Renal cortex interstitium (tissue), 11 donors: ENCODE data around the gene NUDC. TPM values are rescaled to one million over a fixed set of nuclear protein-coding genes. Genes with fewer than 3 reads are reported as not detected.

Source experiments
- DNase-seq, 11 donors: peaks; one replicate each; pipeline ENCODE4 v3.0.0-alpha.2; 2013; ENCODE audit warnings: low read depth in 9 of 11, low spot score in 4 of 11; ENCODE audit errors: extremely low read depth in 1 of 11
- polyA plus RNA-seq, 3 donors: library from polyadenylated mRNA; unstranded; fragments of 120-200 nt; gene quantifications; one replicate each; pipeline ENCODE4 v1.2.1, GENCODE V29; 2013; ENCODE audit not compliant: insufficient read length in 3 of 3

Gene NUDC
- polyA plus RNA-seq, 3 donors = 87.5 to 108 (median 92.3) TPM

DNA sequence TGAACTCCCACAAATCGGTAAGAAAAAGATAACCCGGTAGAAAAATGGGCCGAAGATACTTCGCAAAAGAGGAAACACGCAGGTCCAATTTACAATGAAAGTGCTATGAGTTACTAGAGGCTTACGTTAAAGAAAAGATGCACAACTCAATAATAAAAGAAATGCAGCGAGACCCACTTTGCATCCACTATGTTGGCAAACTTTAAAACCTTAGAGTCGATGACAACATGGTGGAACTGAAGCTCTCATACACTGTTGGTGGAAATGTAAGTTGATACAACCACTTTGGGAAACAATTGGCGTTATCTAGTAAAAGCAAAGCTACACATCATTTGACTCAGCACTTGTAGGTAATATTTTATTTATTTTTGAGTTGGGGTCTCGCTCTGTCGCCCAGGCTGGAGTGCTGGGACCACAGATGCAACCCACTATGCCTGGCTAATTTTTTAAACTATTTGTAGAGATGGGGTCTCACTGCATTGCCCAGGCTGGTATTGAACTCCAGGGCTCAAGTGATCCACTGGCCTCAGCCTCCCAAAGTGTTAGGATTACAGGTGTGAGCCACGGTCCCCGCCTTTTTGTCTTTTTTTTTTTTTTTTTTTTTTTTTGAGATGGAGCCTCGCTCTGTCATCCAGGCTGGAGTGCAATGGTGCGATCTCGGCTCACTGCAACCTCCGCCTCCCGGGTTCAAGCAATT lies 20.6 kb upstream of the NUDC start:
- DNase-seq = no peak

- DNase-seq = no peak
Measured at GRCh38 chr1:26907071-26907917, 14.2 kb upstream of the NUDC start.

- DNase-seq = no peak
Measured at GRCh38 chr1:26909951-26910342, 11.6 kb upstream of the NUDC start.

GRCh38 chr1:26910343-26911160 lies 11.0 kb upstream of the NUDC start:
- DNase-seq = no peak

DNA sequence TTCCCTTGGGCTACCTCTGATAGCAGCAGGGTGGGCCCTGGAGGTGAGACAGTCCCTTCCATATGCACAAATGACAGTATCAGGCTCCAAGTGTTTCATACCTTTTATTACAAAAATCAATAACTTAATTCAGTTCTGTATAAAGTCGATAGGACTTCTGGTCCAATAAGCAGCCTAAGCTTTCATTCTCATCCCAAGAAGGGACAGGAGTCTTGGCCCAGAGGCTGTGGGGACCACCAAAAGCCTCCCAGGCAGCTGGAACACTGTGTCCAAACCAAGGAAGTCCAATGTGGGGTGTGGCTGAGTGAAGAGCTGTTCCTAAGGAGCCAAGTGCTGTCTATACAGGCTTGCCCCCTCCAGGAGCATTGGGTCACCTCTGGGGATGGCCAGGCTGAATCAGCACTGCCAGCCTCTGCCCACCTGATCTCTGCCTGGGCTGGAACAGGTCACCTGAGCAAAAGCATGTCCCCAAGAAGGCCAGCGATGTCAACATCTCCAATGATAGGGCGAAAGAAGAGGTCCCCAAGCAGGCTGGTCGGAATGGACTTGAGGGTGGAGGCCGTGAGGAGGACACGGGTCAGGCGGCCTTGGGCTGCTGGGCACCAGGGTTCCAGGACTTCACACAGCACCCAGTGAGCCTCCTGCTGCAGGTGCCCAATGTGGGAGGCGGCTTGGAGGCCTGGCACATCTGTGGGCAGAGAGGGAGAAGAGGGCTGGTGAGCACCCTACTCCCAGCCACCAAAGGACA lies 10.0 kb upstream of the NUDC start:
- no peak for DNase-seq

DNA sequence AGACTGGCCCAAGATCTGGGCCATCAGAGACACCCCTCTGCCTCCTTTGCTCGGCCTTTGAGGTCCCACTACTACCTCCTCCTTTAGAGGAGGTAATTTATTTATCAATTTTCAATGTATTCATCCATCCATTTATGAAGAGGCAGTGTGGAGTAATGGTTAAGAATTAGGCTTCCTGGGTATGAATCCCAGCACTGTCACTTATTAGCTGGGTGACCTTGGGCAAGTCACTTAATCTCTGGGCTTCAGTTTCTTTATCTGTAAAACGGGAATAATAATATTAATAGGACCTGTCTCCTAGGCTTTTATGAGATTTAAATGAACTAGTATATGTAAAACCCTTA lies 9.4 kb upstream of the NUDC start:
- DNase-seq = no peak

DNA sequence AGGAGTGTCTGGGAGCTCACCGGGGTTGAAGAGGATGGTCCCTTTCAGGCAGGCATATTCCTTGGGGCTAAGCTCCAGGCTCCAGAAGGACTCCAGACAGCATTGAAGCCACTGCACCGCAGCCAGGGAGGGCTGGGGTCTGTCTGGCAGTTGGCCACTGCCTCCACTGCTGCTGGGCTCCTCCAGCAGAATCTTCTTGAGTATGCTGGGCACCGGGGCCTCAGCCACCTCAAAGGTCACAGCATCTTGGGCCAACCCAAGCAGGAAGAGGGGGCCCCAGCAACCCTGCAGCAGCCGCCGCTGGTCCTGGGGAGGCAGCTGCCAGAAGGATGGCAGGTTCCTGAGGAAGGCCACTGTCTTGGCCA lies 8.2 kb upstream of the NUDC start:
- DNase-seq = no peak

- peak in 1 of 11 donors; percentile 33 for DNase-seq
Measured at GRCh38 chr1:26913754-26914619, 7.6 kb upstream of the NUDC start, which contains the start of gene NR0B2. Gene NR0B2 (minus strand): TSS chr1:26913975. CDS start chr1:26913940, 35 bp downstream.

GRCh38 chr1:26915204-26915842 lies 6.2 kb upstream of the NUDC start:
- DNase-seq = no peak

- DNase-seq = no peak
Measured at GRCh38 chr1:26921126-26921539, 410 bp upstream of the NUDC start.

- no peak for DNase-seq
Measured at GRCh38 chr1:26922431-26922729, 837 bp downstream of the NUDC start.

GRCh38 chr1:26922901-26923300 lies 1.4 kb downstream of the NUDC start:
- no peak for DNase-seq

GRCh38 chr1:26923711-26924110 lies 2.2 kb downstream of the NUDC start:
- no peak for DNase-seq

GRCh38 chr1:26932531-26932930 lies 11.0 kb downstream of the NUDC start:
- no peak for DNase-seq

DNA sequence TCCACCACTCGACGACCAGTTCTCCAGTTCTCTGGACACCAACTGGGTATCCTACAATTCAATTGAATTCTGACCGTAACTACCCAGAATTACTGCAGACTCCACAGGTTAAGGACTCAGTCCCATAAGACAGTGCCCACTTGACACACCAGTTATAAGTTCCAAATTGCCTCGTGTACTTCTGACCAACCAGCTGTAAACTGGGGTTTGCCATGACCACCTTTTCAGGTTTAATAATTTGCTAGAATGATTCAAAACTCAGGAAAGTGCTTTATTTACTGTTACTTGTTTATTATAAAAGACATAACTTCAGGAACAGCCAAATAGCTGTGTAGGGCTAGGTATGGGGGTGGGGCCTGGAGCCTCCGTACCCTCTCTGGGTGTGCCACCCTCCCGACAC lies 15.3 kb downstream of the NUDC start:
- no peak for DNase-seq

- no peak for DNase-seq
Measured at GRCh38 chr1:26938004-26938658, 16.6 kb downstream of the NUDC start.

DNA sequence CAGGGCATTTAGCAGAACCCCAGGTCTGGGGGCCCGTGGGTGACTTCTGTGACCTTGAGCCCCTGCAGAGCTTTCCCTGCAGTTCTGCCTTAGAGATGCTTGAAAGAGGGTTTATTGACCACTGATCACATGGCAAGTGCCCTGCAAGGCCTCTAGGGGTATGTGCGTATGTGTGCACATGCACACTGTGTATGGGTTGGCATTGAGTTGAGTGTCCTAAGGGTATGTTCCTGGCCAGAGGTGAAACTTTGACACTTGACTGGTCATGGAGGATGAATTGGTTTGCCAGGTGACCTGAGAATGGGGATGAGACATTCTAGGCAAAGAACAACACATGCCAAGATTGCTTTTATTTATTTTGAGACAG lies 17.1 kb downstream of the NUDC start:
- no peak for DNase-seq

DNA sequence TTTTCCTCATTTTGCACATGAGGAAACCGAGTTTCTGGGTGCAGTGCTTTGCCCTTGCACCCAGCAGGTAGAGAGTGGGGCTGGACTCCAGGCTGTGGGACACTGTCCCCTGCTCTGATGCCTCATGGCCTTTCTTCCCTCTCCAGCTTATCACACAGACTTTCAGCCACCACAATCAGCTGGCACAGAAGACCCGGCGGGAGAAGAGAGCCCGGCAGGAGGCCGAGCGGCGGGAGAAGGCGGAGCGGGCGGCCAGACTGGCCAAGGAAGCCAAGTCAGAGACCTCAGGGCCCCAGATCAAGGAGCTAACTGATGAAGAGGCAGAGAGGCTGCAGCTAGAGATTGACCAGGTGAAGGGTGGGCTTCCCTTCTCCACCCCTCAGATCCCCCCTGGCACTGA lies 19.8 kb downstream of the NUDC start:
- no peak for DNase-seq
